HepG2 (cell line): ENCODE measurements around the gene FAM149A. TPM values are rescaled to one million over a fixed set of nuclear protein-coding genes. Genes with fewer than 3 reads are reported as not detected.

Source experiments
- ATAC-seq: fragments of 200-7000 bp; cut with Tn5 transposase; 3 replicates; pipeline ENCODE4 v1.9.1; 2020; ENCODE audit warnings: mild to moderate bottlenecking, moderate library complexity
- BruUV-seq: library from RNA; stranded (reverse); fragments of 400-500 nt; replicated peaks from 2 replicates; lab custom pipeline; 2021; lab: Mats Ljungman, UMichigan
- CTCF ChIA-PET: fragments of 300-600 bp; formaldehyde crosslinking; extraction: SDS; loops from one replicate; lab custom pipeline; 2021; ENCODE audit warnings: low total read pairs, inconsistent platforms, low intra/inter-chr PET ratio; lab: Yijun Ruan, JAX
- POLR2A ChIA-PET: fragments of 350-600 bp; sonication (Branson Sonifier 250); formaldehyde crosslinking; loops from one replicate; lab custom pipeline; 2020; ENCODE audit warnings: antibody characterized with exemption, inconsistent platforms; lab: Yijun Ruan, JAX
- DNase-seq: peaks from one replicate; pipeline ENCODE4 v3.0.0-alpha.2; 2015; ENCODE audit warnings: low spot score
- FAIRE-seq: peaks from 3 replicates; lab custom pipeline; 2011; peaks lifted over from hg19 to GRCh38; lab: Jason Lieb, UNC
- H2AFZ ChIP-seq: one replicate; pipeline ENCODE4 v1.6.1; 2011; ENCODE audit warnings: low read length, inconsistent platforms
- H3K27ac ChIP-seq: fragments of 300-600 bp; 3 replicates; pipeline ENCODE4 v1.8.0; 2011; ENCODE audit warnings: mixed run types, mild to moderate bottlenecking, mixed read lengths, low read length, inconsistent platforms; ENCODE audit not compliant: insufficient read depth; ENCODE audit errors: extremely low read length
- H3K27me3 ChIP-seq, 2 experiments: fragments of 200-600 bp in 1 of 2; 2 replicates in 1 of 2; 3 replicates in 1 of 2; pipeline versions ENCODE4 v1.6.0 to v1.8.0; 2011; ENCODE audit warnings: low read length in 2 of 2, mild to moderate bottlenecking in 2 of 2, moderate library complexity in 2 of 2, inconsistent platforms in 1 of 2; ENCODE audit not compliant: insufficient read depth in 2 of 2, control insufficient read depth in 1 of 2
- H3K36me3 ChIP-seq, 2 experiments: fragments of 200-600 bp in 1 of 2; replicated peaks in 1 of 2; 2 replicates in 1 of 2; 3 replicates in 1 of 2; pipeline versions ENCODE4 v1.5.1 to v1.8.0; 2011; ENCODE audit warnings: low read length in 2 of 2, inconsistent platforms in 1 of 2; ENCODE audit not compliant: insufficient read depth in 2 of 2, control insufficient read depth in 1 of 2
- H3K4me1 ChIP-seq: 2 replicates; pipeline ENCODE4 v1.5.1; 2012; ENCODE audit warnings: low read length, inconsistent platforms; ENCODE audit not compliant: insufficient read depth
- H3K4me2 ChIP-seq: 2 replicates; pipeline ENCODE4 v1.6.0; 2011; ENCODE audit warnings: low read depth, low read length, inconsistent platforms
- H3K4me3 ChIP-seq, 3 experiments: fragments of 200-600 bp in 1 of 3; sonication (generic), shearing (Covaris generic) in 1 of 3; replicated peaks in 1 of 3; 2 replicates each; pipeline ENCODE4 v1.5.1; 2011 to 2016; ENCODE audit warnings: low read length in 3 of 3, inconsistent platforms in 2 of 3, low read depth in 2 of 3, mild to moderate bottlenecking in 2 of 3, control low read depth in 1 of 3, mixed read lengths in 1 of 3; ENCODE audit not compliant: insufficient read depth in 1 of 3
- H3K79me2 ChIP-seq: one replicate; pipeline ENCODE4 v1.6.1; 2011; ENCODE audit warnings: low read length, inconsistent platforms; ENCODE audit not compliant: insufficient read depth
- H3K9ac ChIP-seq: 2 replicates; pipeline ENCODE4 v1.6.0; 2011; ENCODE audit warnings: mild to moderate bottlenecking, low read depth, low read length, inconsistent platforms; ENCODE audit not compliant: insufficient read depth
- H3K9me3 ChIP-seq: 2 replicates; pipeline ENCODE4 v1.5.1; 2012; ENCODE audit warnings: mild to moderate bottlenecking, low read length
- H4K20me1 ChIP-seq: 2 replicates; pipeline ENCODE4 v1.6.0; 2011; ENCODE audit warnings: inconsistent platforms, mild to moderate bottlenecking, low read length, moderate library complexity; ENCODE audit not compliant: insufficient read depth
- ARNT2 ChIP-seq: sonication (generic); formaldehyde crosslinking; IDR thresholded peaks from 2 replicates; pipeline ENCODE4 v1.8.0; 2022; ENCODE audit warnings: mild to moderate bottlenecking, low read depth, missing genetic modification reagents, moderate library complexity
- ATF3 ChIP-seq: sonication (generic); formaldehyde crosslinking; IDR thresholded peaks from 2 replicates; pipeline ENCODE4 v1.4.0; 2020; ENCODE audit warnings: missing genetic modification reagents
- DNMT1 ChIP-seq: sonication (generic); formaldehyde crosslinking; IDR thresholded peaks from 2 replicates; pipeline ENCODE4 v1.5.1; 2020; ENCODE audit warnings: mild to moderate bottlenecking, missing genetic modification reagents
- GZF1 ChIP-seq: sonication (generic); formaldehyde crosslinking; IDR thresholded peaks from 2 replicates; pipeline ENCODE4 v1.5.1; 2020; ENCODE audit warnings: mild to moderate bottlenecking, missing genetic modification reagents
- JUN ChIP-seq: sonication (generic); formaldehyde crosslinking; IDR thresholded peaks from 2 replicates; pipeline ENCODE4 v1.4.0; 2020; ENCODE audit warnings: mild to moderate bottlenecking, missing genetic modification reagents
- PRPF4 ChIP-seq: fragments of 200-400 bp; formaldehyde crosslinking; IDR thresholded peaks from 2 replicates; pipeline ENCODE4 v1.6.1; 2016; ENCODE audit warnings: low read length, low read depth; ENCODE audit not compliant: poor library complexity, severe bottlenecking
- RAD51 ChIP-seq: fragments of 450-650 bp; IDR thresholded peaks from 2 replicates; pipeline ENCODE4 v1.6.1; 2016; ENCODE audit warnings: borderline replicate concordance
- RARG ChIP-seq: sonication (generic); formaldehyde crosslinking; IDR thresholded peaks from 2 replicates; pipeline ENCODE4 v1.4.0; 2020; ENCODE audit warnings: low read depth, mild to moderate bottlenecking, missing genetic modification reagents
- ZBTB42 ChIP-seq: sonication (generic); formaldehyde crosslinking; IDR thresholded peaks from 2 replicates; pipeline ENCODE4 v1.5.0; 2020; ENCODE audit warnings: mild to moderate bottlenecking, missing genetic modification reagents
- ZBTB7B ChIP-seq: sonication (generic); formaldehyde crosslinking; IDR thresholded peaks from 2 replicates; pipeline ENCODE4 v1.4.0; 2020; ENCODE audit warnings: missing genetic modification reagents
- ZC3H13 ChIP-seq: sonication (generic); formaldehyde crosslinking; IDR thresholded peaks from 2 replicates; pipeline ENCODE4 v1.8.1; 2023; ENCODE audit warnings: mild to moderate bottlenecking, missing genetic modification reagents, moderate library complexity
- ZEB1 ChIP-seq: IDR thresholded peaks from 2 replicates; pipeline ENCODE4 v1.6.1; 2012; ENCODE audit warnings: mild to moderate bottlenecking, low read depth, inconsistent platforms; ENCODE audit not compliant: insufficient replicate concordance
- ZNF143 ChIP-seq: sonication (generic); formaldehyde crosslinking; IDR thresholded peaks from 2 replicates; pipeline ENCODE4 v1.4.0; 2020; ENCODE audit warnings: missing genetic modification reagents
- ZNF274 ChIP-seq: sonication (generic); formaldehyde crosslinking; IDR thresholded peaks from 2 replicates; pipeline ENCODE4 v1.5.1; 2020; ENCODE audit warnings: mild to moderate bottlenecking, missing genetic modification reagents
- ZNF451 ChIP-seq: sonication (generic); formaldehyde crosslinking; IDR thresholded peaks from 2 replicates; pipeline ENCODE4 v1.5.0; 2020; ENCODE audit warnings: mild to moderate bottlenecking, missing genetic modification reagents
- ZNF703 ChIP-seq: sonication (generic); formaldehyde crosslinking; IDR thresholded peaks from 2 replicates; pipeline ENCODE4 v1.5.1; 2020; ENCODE audit warnings: missing genetic modification reagents, mild to moderate bottlenecking, moderate library complexity, borderline replicate concordance
- ZSCAN12 ChIP-seq: sonication (generic); formaldehyde crosslinking; IDR thresholded peaks from 2 replicates; pipeline ENCODE4 v1.9.0; 2021; ENCODE audit warnings: mild to moderate bottlenecking, missing genetic modification reagents
- WGBS: methylation state at CpG from one replicate; pipeline ENCODE4 v1.1.6; 2017; ENCODE audit warnings: low lambda C conversion rate; 5-methylcytosine and 5-hydroxymethylcytosine counted together
- in situ Hi-C: cut with HindIII; loops from 2 replicates; pipeline ENCODE4 v1.10.0; 2017; ENCODE audit warnings: low pct_unique_long_range_greater_than_20kb; ENCODE audit not compliant: extremely low pct_ligation_motif_present
- intact Hi-C: fragments of 100-400 bp; cut with micrococcal nuclease; formaldehyde crosslinking; loops from one replicate; pipeline ENCODE4 v1.10.0; 2022; ENCODE audit not compliant: unreplicated experiment
- polyA plus RNA-seq, 8 experiments: library from polyadenylated mRNA; depleted of rRNA in 3 of 8; stranded (reverse) in 7 of 8; unstranded in 1 of 8; fragments of >200 nt; fragmentation: Illumina TruSeq in 4 of 8; extraction: Trizol in 4 of 8; gene quantifications; 2 replicates each; pipeline versions ENCODE4 v1.2.1 to v1.2.3, GENCODE V29; 2011 to 2016; ENCODE audit warnings: low read depth in 4 of 8, missing spikeins in 1 of 8, mixed read lengths in 1 of 8; ENCODE audit not compliant: insufficient read depth in 1 of 8
- total RNA-seq, 5 experiments: library from RNA; depleted of rRNA; stranded (reverse); fragments of >200 nt; fragmentation: Illumina TruSeq; extraction: Trizol; gene quantifications; 2 replicates each; pipeline ENCODE4 v1.2.3, GENCODE V29; 2016; ENCODE audit warnings: low read depth in 1 of 5
- TF ChIP-seq, protein P1 (sequence below): sonication (generic); formaldehyde crosslinking; IDR thresholded peaks from 2 replicates; pipeline ENCODE4 v1.4.0; 2020; ENCODE audit warnings: missing genetic modification reagents, borderline replicate concordance
- TF ChIP-seq, protein P2 (sequence below): sonication (generic); formaldehyde crosslinking; IDR thresholded peaks from 2 replicates; pipeline ENCODE4 v1.4.0; 2020; ENCODE audit warnings: missing genetic modification reagents

FAM149A gene
- total and polyA plus RNA-seq, 2 of the 13 experiments (the other 11 are each of a cell fraction or from before 2014, with no cell fraction given), result not detected

DNA sequence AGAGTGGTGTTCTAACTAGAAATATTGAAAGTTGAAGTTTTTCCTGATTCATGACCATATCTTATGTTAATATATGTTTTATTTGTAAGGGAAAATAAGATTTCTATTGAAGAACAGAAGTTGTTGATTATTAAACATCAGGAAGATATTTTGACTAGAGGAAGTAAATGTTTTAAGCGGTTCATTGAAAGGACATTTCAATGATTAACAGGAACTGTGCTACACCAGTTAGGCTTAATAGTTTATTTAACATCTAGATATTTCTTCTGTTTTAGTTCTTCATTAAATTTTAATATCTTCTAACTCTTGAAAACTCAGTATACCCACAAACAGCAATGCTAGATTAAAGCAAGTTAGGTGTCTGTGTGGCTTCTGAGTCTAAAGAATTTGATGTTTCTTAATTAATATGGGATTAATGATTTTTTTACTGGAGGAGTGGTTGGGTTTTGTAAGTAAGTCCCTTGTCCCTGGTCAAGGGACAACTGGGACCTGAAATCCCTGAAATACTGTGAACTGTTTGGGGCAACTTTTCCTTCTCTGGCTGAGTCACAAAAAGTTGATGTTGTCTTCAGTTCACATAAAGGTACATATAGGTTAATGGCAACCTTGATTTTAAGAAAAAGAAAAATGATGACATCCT lies 44.0 kb downstream of the FAM149A start:
- BruUV-seq, result no TSS peak
- Histone ChIP-seq H3K27me3 (peaks cover 0 to 41% of the 10 kb centered on the region in 2 experiments; a peak in 3 of 5 replicates), H3K4me3 (no peak overlapping the region), H3K36me3 (no peaks in the 10 kb centered on the region), H3K4me2 (no peak overlapping the region), H3K9ac (no peak overlapping the region), H3K79me2 (no peaks in the 10 kb centered on the region), H3K27ac (no peak overlapping the region)
- no peak for ATAC-seq
- POLR2A ChIA-PET, result no interaction called here
- FAIRE-seq, result no peak
- intact Hi-C loops, result loop anchor here (5.0 kb wide), 1 partner anchor 44 kb away; the partner anchor contains the start of gene CYP4V2
- DNase-seq, result no peak
- in situ Hi-C loops, result no loop called here
- no peak for TF ChIP-seq ZEB1
- TF ChIP-seq ZBTB7B, result no peak
- no peak for TF ChIP-seq JUN
- TF ChIP-seq ZNF274 (CRISPR knock-in tag), result no peak
- TF ChIP-seq ZNF451 (CRISPR knock-in tag), result no peak
- TF ChIP-seq PRPF4, result no peak
- TF ChIP-seq DNMT1, result no peak
- no peak for TF ChIP-seq RAD51
- TF ChIP-seq, protein P1, sequence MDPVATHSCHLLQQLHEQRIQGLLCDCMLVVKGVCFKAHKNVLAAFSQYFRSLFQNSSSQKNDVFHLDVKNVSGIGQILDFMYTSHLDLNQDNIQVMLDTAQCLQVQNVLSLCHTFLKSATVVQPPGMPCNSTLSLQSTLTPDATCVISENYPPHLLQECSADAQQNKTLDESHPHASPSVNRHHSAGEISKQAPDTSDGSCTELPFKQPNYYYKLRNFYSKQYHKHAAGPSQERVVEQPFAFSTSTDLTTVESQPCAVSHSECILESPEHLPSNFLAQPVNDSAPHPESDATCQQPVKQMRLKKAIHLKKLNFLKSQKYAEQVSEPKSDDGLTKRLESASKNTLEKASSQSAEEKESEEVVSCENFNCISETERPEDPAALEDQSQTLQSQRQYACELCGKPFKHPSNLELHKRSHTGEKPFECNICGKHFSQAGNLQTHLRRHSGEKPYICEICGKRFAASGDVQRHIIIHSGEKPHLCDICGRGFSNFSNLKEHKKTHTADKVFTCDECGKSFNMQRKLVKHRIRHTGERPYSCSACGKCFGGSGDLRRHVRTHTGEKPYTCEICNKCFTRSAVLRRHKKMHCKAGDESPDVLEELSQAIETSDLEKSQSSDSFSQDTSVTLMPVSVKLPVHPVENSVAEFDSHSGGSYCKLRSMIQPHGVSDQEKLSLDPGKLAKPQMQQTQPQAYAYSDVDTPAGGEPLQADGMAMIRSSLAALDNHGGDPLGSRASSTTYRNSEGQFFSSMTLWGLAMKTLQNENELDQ (CRISPR knock-in tag), result no peak
- TF ChIP-seq ZC3H13 (CRISPR knock-in tag), result no peak
- no peak for TF ChIP-seq ZSCAN12 (CRISPR knock-in tag)
- TF ChIP-seq GZF1 (CRISPR knock-in tag), result no peak
- no peak for TF ChIP-seq ATF3 (CRISPR knock-in tag)
- TF ChIP-seq RARG, result no peak
- TF ChIP-seq ZNF703 (CRISPR knock-in tag), result no peak
- TF ChIP-seq, protein P2, sequence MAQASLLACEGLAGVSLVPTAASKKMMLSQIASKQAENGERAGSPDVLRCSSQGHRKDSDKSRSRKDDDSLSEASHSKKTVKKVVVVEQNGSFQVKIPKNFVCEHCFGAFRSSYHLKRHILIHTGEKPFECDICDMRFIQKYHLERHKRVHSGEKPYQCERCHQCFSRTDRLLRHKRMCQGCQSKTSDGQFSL, result no peak
- no peak for TF ChIP-seq ARNT2 (CRISPR knock-in tag)
- TF ChIP-seq ZNF143 (CRISPR knock-in tag), result no peak
- no peak for TF ChIP-seq ZBTB42 (CRISPR knock-in tag)
- TF ChIP-seq, all 625 proteins: peak for 0
- H3K4me1 ChIP-seq, result peaks cover 15% of the 10 kb centered on the region; the same call in 1 of the 2 replicates
- H3K9me3 ChIP-seq, result no peaks in the 10 kb centered on the region
- WGBS, result 36% methylated on average over 1 of the region's 1 CpG
- CTCF ChIA-PET, result no interaction called here
- no peaks in the 10 kb centered on the region for H4K20me1 ChIP-seq
- no peak overlapping the region for H2AFZ ChIP-seq
